Measurements from ENCODE around the gene MCCC2.
"Not testable (repeated sequence)": the region's sequence is repeated elsewhere in the genome, so short reads cannot be mapped to it uniquely, and the experiment has no call there.

MCCC2 gene

DNA sequence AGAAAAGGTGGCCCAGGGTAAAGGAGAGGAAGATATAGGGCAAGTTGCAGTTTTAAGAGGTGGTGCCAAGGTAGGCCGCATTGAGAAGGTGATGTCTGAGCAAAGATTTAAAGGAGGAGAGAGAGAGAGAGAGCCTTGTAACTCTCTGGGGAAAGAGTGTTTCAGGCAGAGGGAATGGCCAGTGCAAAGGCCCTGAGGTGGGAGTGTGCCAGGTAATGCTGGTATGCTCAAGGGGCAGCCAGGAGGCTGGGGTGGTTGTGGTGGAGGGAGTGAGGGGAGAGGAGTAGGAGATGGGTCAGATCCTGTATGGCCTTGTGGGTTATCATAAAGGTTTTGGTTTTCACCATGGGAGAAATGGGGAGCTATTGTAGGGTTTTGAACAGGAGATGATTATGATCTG is 9.9 kb downstream of the MCCC2 start:
- POLR2A ChIA-PET, result no interaction called here
- TF ChIP-seq CTCF (IDR thresholded peaks at IDR 0.05; ENCODE audit: insufficient read depth, low read length, missing control alignments), result no peak
- no peak for DNase-seq (ENCODE audit: low read depth, low spot score)
- CTCF ChIA-PET, result no interaction called here
- no peak overlapping the region for H3K4me3 ChIP-seq (ENCODE audit: low read depth, low read length)

DNA sequence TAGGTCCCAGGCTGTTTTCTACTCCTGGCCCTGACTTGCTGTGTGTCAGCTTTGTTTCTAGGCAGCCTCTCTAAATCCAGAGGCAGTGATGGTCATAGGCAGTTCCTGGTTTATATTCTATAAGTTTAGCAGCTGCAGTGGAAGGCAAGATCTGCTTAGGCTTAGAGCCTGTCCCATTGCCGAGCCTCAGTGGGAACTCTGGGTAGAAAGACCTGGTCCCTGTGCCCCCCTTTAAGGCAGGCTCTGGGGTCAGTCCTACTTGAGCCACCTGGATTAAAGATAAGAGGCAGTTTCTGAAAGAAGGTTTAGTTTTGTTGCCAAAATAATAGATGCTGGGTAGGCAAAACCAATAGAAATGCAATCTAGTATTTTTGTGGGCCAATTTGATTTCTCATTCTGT is 13.6 kb downstream of the MCCC2 start:
- CTCF ChIA-PET, result interaction anchor here (0.7 to 2.1 kb wide), 12 partner anchors 9 to 704 kb away, joined by 3 to 18 read pairs (median 4); partner anchors contain the start of gene MCCC2
- TF ChIP-seq CTCF (IDR thresholded peaks at IDR 0.05; ENCODE audit: insufficient read depth, low read length, missing control alignments), result no peak
- POLR2A ChIA-PET, result interaction anchor here (1.1 kb wide), 1 partner anchor 13 kb away, joined by 8 read pairs; the partner anchor contains the start of gene MCCC2
- no peak for DNase-seq (ENCODE audit: low read depth, low spot score)
- H3K4me3 ChIP-seq (ENCODE audit: low read depth, low read length), result no peak overlapping the region

- POLR2A ChIA-PET, result interaction anchor here (1.1 kb wide), 1 partner anchor 14 kb away, joined by 8 read pairs; the partner anchor contains the start of gene MCCC2
These were observed 14.3 kb downstream of the MCCC2 start for GRCh38 chr5:71601222-71602026.

GRCh38 chr5:71609916-71610315 is 22.8 kb downstream of the MCCC2 start:
- POLR2A ChIA-PET; H3K4me3 ChIP-seq (ENCODE audit: low read depth, low read length); DNase-seq (ENCODE audit: low read depth, low spot score): not testable (repeated sequence)
- CTCF ChIA-PET, result interaction anchor here (1.0 kb wide), 1 partner anchor 9 kb away, joined by 3 read pairs; no protein-coding TSS in a partner anchor

More at GRCh38 chr5:71601222-71602026, 14.3 kb downstream of the MCCC2 start:
- H3K4me3 ChIP-seq (ENCODE audit: low read depth, low read length), result no peak overlapping the region
- peak; percentile 80 for DNase-seq (ENCODE audit: low read depth, low spot score)
- CTCF ChIA-PET, result interaction anchor here (0.7 to 2.1 kb wide), 12 partner anchors 9 to 703 kb away, joined by 3 to 18 read pairs (median 4); partner anchors contain the start of gene MCCC2
- TF ChIP-seq CTCF (IDR thresholded peaks at IDR 0.05; ENCODE audit: insufficient read depth, low read length, missing control alignments), result peak; percentile 65

DNA sequence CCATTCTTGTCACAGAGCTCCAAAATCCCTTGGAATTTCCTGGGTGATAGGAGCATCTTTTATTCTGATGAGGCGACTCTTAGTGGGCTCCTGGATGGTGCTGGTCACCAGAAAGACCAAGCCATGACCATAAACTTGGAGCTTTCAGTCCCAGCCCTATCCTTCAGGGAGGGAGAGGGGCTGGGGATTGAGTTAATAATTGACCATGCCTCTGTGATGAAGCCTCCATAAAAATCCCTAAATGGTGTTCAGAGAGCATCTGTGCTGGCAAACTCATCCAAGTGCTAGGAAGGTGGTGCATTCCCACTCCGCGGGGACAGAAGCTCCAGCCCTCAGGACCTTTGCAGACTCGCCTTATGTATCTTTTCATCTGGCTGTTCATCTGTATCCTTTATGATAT is 28.7 kb downstream of the MCCC2 start:
- no peak for TF ChIP-seq CTCF (IDR thresholded peaks at IDR 0.05; ENCODE audit: insufficient read depth, low read length, missing control alignments)
- no peak for DNase-seq (ENCODE audit: low read depth, low spot score)
- POLR2A ChIA-PET, result no interaction called here
- CTCF ChIA-PET, result interaction anchor here (0.9 kb wide), 1 partner anchor 15 kb away, joined by 3 read pairs; no protein-coding TSS in a partner anchor
- H3K4me3 ChIP-seq (ENCODE audit: low read depth, low read length), result no peak overlapping the region

- ChIA-PET CTCF (no interaction called here), POLR2A (no interaction called here)
- no peak for DNase-seq (ENCODE audit: low read depth, low spot score)
- no peak for TF ChIP-seq CTCF (IDR thresholded peaks at IDR 0.05; ENCODE audit: insufficient read depth, low read length, missing control alignments)
- H3K4me3 ChIP-seq (ENCODE audit: low read depth, low read length), result no peak overlapping the region
These were observed 33.5 kb downstream of the MCCC2 start for GRCh38 chr5:71620630-71621029.

All from AG04449 (cell line).